ENCODE data around the gene PEX14. TPM values are rescaled to one million over a fixed set of nuclear protein-coding genes. Genes with fewer than 3 reads are reported as not detected.

PEX14 gene
- total RNA-seq, 2 donors from 2014 or later: 17.6 to 24.7 TPM

DNA sequence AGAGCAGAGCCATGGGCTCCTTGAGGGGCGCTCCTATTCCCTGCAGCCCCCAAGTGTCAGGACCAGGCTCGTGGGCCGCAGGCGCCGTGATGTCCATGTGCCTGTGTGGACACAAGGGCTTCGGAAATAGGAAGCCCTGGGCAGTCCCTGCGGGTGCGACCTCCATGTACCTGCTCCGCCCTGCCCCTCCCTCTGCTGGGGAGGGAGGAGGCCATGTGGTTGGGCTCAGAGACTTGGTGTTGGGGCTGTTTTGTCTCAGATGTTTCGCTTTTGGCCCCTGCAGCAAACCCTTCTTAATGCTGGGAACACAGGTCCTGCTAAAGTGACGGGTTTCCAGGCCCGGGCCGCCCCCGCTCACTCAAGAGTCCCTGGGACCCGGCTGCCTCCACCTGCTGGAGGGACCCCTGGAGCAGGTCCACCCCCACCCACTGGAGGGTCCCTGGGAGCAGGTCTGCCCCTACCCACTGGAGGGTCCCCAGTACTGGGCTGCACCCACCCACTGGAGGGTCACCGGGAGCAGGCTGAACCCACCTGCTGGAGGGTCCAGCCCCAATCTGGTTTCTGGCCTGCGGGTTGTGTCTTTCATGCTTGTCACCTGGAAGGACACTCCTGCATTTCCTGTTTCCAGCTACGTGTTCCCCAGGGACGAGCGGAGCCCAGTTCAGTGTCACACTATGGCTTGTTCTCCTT is 156.5 kb downstream of the PEX14 start:
- intact Hi-C loops (cut with DNase I): no loop called here
- no peak for DNase-seq
- no peak for ATAC-seq

DNA sequence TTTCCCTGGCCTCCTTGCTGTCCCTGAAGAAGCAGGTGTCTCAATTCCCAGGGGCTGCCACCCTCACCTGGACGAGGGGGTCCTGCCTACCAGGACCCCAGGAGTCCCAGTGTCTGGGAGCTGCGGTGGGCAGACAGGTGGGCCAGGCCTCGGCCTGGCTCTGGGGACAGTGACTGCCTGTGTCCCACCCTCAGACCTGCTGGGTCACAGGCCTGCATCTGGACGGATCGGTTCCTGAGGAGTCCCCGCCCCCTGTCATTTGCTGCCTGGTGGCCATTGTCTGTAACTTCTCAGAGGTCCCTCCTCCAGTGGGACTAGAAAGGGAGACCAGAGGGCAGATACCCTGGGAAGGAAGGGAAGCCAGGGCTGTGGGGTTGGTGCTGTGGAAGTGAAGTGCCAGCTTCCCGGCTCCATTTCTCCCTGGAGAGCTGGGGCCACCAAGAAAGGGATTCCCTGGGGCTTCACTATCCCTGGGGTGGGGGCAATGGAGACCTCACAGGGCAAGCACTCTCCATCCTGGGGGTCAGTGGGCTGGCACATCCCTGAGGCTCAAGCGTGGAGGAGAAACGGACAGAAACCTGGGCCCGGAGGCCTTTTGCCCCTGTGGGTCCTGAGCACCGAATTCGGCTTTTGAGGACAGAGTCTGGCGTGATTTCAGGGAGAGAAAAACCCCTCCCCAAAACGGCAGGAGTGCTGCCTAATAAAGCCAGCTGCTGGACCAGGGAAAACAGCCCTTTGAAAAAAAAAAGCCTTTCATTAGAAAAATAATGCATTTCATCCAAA is 157.3 kb downstream of the PEX14 start:
- intact Hi-C loops (cut with DNase I): no loop called here
- ATAC-seq (no peak), DNase-seq (no peak)

DNA sequence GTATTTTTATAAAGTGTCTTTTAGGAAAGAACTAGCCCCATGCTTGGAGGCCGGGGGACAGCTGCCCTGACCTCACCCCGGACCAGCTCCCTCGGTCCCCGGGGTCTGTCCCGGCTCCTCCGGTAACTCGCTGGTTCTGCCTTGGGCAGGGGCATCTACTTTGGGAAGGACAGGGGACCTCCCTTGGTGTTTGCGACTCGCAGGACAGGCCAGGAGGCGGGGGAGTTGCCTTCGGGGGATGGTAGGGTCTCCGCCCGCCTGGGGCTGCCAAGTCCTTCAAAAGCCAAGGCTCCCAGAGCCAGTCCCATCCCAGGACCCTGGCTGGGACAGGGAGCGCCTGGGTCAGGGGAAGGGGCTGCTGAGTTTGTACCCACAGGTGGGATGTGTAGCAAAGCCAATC is 157.9 kb downstream of the PEX14 start:
- no peak for DNase-seq
- no peak for ATAC-seq
- intact Hi-C loops (cut with DNase I): no loop called here

DNA sequence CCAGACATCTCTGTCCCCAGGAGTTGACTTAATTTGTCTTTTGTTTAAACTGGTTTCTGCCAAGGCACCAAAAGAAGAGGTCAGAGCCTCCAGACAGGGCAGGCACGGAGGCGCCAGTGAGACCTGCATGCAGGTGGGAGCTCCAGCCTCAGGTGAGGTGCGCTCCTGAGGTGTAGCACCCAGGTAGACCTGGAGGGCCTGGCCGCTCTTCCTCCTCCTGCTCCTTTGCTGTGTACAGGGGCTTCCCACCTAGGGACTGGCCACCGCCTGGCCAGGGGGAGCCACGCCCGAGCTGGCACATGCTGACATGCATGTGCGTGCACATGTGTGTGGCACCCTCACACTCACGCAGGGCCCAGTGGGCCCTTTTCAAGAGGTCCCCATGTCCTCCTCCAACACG is 158.7 kb downstream of the PEX14 start:
- peak; percentile 13 for DNase-seq
- intact Hi-C loops (cut with DNase I): no loop called here
- ATAC-seq: no peak

DNA sequence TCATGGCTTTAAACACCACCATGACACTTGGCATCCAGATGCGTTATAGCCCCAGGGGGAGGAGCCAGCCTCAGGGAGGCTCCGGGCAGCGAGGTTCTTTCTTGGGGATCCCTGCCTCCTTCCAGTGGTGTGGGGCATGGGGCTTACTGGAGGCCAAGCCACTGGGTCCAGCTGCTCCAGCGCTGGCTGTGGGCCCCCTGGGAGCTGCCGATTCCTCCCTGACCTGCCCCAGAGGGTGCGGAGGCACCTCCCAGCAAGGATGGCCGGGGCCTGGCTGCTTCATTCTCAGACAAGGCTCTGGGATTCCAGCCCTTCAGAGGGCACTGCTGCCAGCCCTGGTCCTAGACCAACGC is 159.3 kb downstream of the PEX14 start:
- DNase-seq (peak; percentile 13), ATAC-seq (no peak)
- intact Hi-C loops (cut with DNase I): no loop called here

DNA sequence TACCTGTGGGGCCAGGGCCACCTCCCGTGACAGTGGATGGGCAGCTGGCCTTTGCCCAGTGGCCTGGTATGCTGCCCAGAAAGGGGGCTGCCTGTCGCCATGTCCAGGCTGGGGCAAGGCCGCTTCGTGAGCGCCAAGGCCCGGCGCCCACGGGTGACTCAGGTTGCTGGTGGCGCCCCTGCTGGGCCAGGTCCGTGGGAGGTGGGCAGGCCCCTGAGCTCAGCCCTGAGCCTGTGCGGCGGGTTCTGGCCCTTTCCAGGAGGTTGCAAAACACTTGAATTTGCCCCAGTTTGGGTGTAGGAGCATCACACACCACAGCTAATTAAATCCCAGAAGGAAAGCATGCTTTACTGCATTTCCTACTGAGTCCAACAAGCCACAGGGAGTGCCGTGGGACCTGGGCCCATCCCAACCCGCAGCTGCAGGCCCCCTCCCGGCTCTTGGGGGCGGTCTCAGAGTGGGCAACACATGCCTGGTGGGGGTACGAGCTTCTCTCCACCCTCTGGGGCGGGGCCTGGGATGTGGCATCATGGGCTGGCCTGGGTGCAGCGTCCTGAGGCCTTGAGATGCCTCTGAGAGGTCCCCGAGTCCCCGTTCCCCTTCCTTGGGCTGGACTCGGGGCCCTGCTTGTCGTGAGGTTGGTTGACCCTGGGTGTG is 159.8 kb downstream of the PEX14 start:
- DNase-seq: no peak
- intact Hi-C loops (cut with DNase I): no loop called here
- ATAC-seq: peak; percentile 4 to 24

DNA sequence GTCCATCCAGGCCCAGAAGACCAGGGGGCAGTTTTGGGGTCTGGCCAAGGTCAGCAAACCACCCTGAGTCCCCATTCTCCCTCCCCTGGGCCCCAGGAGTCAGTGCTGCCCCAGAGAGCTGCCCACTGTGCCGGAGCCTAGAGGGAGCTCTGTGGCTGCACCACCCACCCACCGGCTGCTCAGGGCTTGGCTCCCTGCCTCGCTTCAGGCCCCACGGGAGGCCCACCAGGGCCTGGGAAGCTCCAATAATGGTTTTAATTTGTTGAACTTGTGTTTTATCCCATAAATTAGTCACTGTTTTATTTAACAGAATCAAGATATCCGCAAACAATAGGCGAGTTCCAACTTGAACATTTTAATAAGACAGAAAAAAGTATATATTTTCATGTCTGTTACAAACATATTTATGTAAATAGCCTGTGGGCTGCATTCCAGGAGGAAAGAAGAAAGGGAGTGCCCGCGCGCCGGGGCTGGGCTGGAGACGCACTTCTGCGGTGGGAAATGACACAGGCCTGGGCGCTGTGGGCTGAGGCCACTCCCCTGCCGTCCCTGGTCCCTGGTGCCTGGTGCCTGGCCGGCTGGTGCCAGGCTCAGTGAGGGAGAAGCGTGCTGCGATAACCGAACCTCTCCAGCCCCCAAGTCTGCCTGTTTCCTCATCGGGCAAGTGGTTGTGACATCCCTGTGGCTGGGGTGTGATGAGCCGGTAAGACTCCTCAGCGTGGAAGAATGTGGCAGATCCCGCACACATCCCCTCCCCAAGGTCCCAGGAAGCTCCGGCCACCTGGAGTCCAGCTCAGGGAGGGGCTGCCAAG is 160.5 kb downstream of the PEX14 start:
- peak in 1 of 2 donors; percentile 25 for ATAC-seq
- DNase-seq: no peak
- intact Hi-C loops (cut with DNase I): no loop called here

DNA sequence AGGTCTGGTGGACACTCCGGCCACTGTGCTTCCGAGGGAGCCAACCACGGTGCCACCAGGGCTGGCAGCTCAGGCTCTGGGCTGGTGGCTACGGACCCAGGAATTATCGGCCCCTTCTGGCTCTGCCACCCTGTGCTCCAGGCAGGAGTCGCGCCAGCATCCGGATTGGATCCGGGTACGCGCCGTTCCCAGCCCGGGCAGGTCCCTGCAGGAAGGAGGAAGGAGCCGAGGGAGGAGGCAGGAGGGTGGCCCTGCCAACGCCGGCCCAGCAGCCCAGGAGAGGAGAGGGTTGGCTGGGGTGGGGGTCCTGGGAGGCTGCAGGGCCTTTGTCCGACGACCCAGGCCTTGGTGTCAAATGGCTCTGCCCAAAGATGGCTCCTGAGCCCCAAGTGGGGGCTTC is 161.2 kb downstream of the PEX14 start:
- no peak for DNase-seq
- ATAC-seq: peak in 1 of 2 donors; percentile 2
- intact Hi-C loops (cut with DNase I): no loop called here

DNA sequence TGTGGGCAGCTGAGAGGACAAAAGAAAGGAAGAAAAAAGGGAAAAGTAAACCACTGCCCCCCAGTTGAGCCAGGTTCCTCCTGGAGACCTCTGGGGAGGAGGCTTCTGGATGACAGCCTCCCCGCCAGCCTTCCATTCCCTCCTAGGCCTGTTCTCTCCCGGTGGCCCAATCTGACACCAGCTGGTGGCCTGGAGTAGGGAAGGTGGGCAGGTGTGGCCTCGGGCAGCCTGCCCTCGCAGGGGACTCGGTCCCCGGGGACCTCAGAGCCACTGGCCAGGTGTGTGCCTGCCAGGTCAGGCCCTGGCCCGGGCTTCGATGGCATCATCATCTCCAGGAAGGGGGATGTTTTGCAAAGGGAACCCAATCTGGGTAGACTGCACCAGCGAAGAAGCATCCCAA is 162.7 kb downstream of the PEX14 start:
- DNase-seq: no peak
- no peak for ATAC-seq
- intact Hi-C loops (cut with DNase I): no loop called here

DNA sequence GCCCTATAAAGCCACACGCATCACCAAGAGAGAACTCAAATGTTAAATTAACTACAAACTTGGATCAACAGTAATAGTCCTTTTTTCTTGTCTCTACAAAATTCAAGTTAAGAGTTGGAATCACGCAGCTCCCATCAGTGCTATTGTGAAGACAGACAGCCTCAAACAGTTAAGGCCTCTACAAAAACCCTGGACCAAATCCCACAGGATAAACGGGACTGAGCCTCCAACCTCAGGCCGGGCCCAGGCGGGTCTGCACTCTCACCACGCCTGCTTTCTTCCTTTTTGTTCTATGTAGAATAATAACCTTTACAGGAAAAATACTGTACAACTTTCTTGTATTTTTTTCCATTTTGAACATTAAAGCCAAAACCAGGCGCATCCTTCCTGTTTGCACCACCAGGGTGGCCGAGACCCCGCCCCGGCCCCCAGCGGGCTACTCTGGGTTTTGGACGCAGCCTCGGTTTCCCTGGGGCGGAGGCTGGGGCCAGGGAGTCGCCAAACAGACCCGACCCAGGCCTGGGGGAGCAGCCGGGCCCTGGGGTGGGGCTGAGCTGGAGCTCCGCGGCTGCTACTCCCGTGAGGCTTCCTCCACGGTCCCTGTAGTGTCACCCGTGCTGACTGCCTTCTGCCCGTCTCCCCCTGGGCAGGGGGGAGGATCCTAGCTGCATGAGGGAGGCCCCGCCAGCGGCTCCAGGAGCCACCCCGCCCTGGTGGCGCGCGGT is 163.2 kb downstream of the PEX14 start:
- intact Hi-C loops (cut with DNase I): no loop called here
- DNase-seq (no peak), ATAC-seq (no peak)

DNA sequence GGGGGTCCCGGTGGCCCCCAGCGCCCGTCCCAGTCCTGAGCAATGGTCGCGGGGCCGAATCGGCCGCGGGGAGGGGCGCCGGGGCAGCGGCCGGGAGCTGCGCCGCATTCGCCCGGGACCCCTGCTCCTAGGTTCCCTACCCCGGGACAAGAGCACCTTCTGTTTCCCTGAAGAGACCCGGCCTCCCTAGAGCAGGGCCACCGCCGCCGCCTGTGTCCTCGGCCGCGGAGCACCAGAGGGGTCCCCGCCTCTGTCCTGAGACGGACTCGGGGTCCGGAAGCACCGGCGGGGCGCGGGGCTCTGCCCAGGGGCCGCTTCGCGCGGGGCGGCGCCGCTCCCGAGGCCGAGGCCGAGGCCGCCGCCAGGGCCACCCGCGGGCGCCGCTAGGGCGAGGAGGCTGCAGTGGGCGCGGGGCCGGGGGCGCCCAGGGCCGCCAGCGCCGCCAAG is 163.8 kb downstream of the PEX14 start:
- intact Hi-C loops (cut with DNase I): no loop called here
- DNase-seq (no peak), ATAC-seq (no peak)

DNA sequence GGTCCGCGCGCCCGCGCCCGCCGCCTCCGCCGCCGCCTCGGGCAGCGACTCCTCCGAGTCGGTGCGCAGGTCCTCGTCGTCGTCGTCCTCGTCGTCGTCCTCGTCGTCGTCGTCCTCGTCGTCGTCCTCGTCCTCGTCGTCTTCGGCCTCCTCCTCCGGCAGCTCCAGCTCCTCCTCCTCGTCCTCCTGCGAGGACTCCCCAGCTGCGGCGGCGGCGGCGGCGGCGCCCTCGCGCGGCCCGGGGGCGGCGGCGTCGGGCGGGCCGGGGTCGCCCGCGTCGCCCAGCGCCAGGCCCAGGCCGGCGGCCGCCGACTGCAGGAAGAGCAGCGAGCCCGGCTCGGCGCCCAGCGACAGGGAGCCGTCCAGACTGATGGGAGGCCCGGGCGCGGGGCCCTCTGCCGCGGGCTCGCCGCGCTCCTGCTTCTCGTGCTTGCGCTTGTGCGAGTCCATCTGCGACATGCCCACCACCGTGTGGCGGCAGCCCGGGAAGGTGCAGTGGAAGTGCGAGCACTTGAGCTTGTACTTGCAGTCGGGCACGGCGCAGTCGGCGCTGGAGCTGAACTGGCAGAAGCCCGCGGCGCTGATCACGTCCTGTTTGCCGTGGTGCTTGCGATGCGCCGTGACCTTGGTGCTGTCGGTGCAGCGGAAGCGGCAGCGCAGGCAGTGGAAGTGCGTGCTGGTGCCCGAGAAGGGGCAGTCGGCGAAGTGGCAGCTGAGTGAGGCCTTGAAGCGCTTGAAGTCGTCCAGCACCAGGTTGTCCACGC is 164.4 kb downstream of the PEX14 start:
- intact Hi-C loops (cut with DNase I): no loop called here
- ATAC-seq: no peak
- DNase-seq: no peak

DNA sequence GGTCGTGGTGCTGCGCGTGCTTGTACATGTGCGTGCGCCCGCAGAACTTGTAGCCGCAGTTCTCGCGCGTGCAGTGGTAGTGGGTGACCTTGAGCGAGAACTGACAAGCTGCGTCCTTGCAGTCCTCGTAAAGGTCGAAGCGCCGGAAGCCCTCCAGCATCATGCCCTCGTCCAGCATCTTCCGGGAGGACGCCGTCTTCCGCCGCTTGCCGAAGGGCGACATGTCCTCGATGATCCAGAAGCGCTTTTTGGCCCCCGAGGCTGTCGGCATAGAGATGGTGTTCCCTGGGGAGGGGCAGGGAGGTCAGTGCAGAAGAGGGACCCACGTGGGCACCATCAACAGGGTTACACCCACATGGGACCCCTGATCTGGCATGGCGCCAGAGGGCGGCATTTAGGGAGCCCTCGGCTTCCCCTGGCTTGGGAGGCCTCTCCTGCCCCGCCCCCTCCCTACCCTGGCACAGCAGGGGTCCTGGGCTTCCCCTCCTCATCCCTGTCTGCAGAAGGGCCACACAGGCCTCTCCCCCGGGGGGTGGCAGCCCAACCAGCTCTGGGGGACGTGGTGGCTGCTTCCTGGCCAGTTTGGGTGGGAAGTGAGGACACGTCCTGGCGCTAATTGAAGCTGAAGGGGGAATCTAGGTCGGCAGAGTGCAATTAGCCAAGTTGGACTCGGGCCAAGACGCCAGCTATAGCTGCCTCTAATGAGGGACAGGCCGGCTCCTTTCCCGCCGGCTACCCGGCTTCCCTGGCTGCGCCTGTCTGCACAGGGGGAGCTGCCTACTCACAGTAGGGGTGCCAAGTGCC is 165.2 kb downstream of the PEX14 start:
- peak; percentile 43 to 64 for ATAC-seq
- peak; percentile 65 for DNase-seq
- intact Hi-C loops (cut with DNase I): no loop called here

DNA sequence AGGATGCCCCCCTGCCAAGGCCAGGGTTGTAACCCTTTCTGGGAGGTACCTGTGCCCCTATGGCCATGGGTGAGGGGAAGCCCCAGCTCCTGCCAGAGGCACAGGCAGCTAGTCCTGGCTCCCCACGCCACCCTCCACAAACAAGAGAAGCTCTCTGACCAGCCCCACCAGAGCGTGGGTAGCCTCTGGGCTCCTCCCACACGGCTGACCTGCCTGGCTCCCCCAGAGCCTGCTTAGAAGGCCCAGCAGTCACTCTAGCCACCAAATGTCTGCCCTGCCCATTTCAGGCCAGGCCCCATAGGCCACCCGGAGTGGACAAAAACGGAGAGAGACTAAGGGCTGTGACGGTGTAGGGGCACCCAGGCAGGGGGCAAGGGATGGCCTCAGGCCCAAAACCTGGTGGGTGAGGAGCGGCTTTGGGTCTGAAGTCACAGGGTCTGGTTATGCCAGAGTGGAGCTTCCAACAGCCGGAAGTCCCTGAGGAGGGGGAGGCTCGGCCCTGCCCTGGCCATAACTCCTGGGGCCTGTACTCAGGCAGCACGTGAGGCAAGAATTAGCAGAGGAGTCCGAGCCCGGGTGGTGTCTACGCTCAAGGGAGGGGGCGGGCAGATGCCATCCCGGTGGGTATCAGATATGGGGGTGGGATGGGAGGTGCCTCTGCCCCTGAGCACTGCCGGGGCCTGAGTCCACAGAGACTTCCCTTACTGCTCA is 166.2 kb downstream of the PEX14 start:
- DNase-seq: no peak
- no peak for ATAC-seq
- intact Hi-C loops (cut with DNase I): no loop called here

DNA sequence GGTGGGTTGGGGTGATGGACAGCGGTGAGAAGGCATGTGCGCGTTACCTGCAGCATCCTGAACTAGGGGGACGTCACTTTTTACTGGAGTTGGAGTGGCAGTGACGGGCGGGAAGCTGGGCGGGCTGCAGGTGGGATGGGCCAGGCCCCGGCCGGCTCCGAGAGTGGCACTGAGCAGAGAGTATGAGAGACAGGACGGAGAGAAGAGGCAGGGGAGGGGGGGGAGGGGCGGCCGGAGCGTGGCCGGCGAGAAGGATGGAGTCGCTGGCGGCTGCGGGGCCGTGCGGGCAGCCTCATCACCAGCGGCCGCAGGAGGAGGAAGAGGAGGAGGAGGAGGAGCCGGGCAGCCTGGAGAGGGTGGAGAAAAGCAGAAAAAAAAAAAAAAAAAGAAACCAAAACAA is 167.2 kb downstream of the PEX14 start:
- ATAC-seq (no peak), DNase-seq (no peak)
- intact Hi-C loops (cut with DNase I): no loop called here

DNA sequence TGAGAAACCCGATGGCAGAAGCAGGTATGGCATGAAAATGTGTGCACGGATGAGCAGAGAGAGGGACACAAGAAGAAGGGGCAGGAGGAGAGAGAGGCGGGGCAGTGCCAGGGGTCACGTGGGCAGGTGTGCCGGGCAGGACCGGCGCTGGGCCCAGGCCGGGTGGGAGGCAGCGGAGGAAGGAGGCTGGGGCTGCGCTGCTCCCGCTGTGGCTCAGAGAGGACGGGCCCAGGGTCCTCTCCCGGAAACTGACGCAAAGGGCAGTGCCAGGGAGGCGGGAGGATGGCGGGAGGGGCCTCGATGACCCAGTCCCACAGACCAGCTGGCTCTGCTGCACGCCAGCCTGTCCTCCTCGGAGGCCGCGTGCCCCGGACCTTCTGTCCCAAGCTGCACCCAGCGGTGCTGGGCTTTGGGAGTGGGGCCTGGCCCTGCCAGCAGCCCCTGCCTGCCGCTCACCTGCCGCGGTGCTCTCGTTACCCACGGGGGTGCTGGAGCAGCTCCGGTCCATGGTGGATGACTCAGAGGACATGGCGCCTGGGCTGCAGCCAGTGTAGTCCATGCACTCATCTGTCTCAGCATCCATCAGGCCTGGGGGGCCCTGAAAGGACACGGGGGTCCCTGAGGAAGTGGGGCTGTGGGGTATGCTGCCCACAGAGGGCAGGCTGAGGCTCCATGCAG is 167.8 kb downstream of the PEX14 start:
- DNase-seq (no peak), ATAC-seq (no peak)
- intact Hi-C loops (cut with DNase I): no loop called here
